ENCODE measurements around the gene COMMD10.

Gene COMMD10

DNA sequence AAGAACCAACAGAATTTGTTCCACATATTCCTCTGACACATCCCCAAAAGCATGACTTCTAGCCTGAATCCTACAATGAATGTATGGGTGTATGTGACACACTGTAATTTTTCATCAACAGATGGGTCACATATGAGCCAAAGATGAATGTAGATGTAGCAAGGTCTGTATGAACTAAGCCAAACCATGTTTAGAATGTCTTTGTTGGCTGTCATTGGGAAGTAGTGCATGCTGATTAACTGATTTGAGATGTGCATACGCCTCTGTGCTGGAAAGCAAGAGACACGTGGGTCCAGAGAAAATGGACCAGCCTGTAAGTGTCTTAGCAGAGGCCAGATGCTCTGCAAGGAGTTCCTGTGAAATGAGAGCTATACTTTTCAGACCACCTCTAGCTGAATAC is 222.0 kb downstream of the COMMD10 start:
- no peaks in the 10 kb centered on the region for H3K4me1 ChIP-seq (ENCODE audit: control insufficient read depth, insufficient read depth, low read length, poor library complexity, severe bottlenecking)
- H3K9me3 ChIP-seq (ENCODE audit: control insufficient read depth, low read length) = peaks cover 15% of the 10 kb centered on the region
- H3K4me3 ChIP-seq (ENCODE audit: extremely low read depth, insufficient read depth, low read length, poor library complexity, severe bottlenecking) = no peak overlapping the region
- peaks cover 33% of the 10 kb centered on the region for H3K36me3 ChIP-seq (ENCODE audit: control insufficient read depth, insufficient read depth, low read length)
- 79 to 100% methylated on average over 1 to 2 of the region's 2 CpGs for WGBS, 2 experiments (ENCODE audit: insufficient coverage in 2 of 2)
- no peak overlapping the region for H3K27ac ChIP-seq (ENCODE audit: low read depth, low read length, severe bottlenecking)

- Histone ChIP-seq H3K36me3 (ENCODE audit: control insufficient read depth, insufficient read depth, low read length) (peaks cover 33% of the 10 kb centered on the region), H3K9me3 (ENCODE audit: control insufficient read depth, low read length) (peaks cover 15% of the 10 kb centered on the region), H3K4me1 (ENCODE audit: control insufficient read depth, insufficient read depth, low read length, poor library complexity, severe bottlenecking) (no peaks in the 10 kb centered on the region), H3K4me3 (ENCODE audit: extremely low read depth, insufficient read depth, low read length, poor library complexity, severe bottlenecking) (no peak overlapping the region), H3K27ac (ENCODE audit: low read depth, low read length, severe bottlenecking) (no peak overlapping the region)
- WGBS, 2 experiments (ENCODE audit: insufficient coverage in 2 of 2) = no CpG with 5 or more reads among the region's 3 CpGs
These were observed 223.6 kb downstream of the COMMD10 start for GRCh38 chr5:116308391-116308790.

GRCh38 chr5:116313366-116313765 is 228.5 kb downstream of the COMMD10 start:
- Histone ChIP-seq H3K4me3 (ENCODE audit: extremely low read depth, insufficient read depth, low read length, poor library complexity, severe bottlenecking) (no peak overlapping the region), H3K27ac (ENCODE audit: low read depth, low read length, severe bottlenecking) (no peak overlapping the region), H3K36me3 (ENCODE audit: control insufficient read depth, insufficient read depth, low read length) (no peaks in the 10 kb centered on the region), H3K4me1 (ENCODE audit: control insufficient read depth, insufficient read depth, low read length, poor library complexity, severe bottlenecking) (no peaks in the 10 kb centered on the region), H3K9me3 (ENCODE audit: control insufficient read depth, low read length) (peaks cover 2% of the 10 kb centered on the region)

- no peaks in the 10 kb centered on the region for H3K36me3 ChIP-seq (ENCODE audit: control insufficient read depth, insufficient read depth, low read length)
- H3K27ac ChIP-seq (ENCODE audit: low read depth, low read length, severe bottlenecking) = no peak overlapping the region
- H3K4me1 ChIP-seq (ENCODE audit: control insufficient read depth, insufficient read depth, low read length, poor library complexity, severe bottlenecking) = no peaks in the 10 kb centered on the region
- H3K9me3 ChIP-seq (ENCODE audit: control insufficient read depth, low read length) = no peaks in the 10 kb centered on the region
- no peak overlapping the region for H3K4me3 ChIP-seq (ENCODE audit: extremely low read depth, insufficient read depth, low read length, poor library complexity, severe bottlenecking)
- WGBS, 2 experiments (ENCODE audit: insufficient coverage in 2 of 2) = no CpG with 5 or more reads among the region's 2 CpGs
These were observed 230.7 kb downstream of the COMMD10 start for GRCh38 chr5:116315531-116315930.

- Histone ChIP-seq H3K9me3 (ENCODE audit: control insufficient read depth, low read length) (no peaks in the 10 kb centered on the region), H3K4me1 (ENCODE audit: control insufficient read depth, insufficient read depth, low read length, poor library complexity, severe bottlenecking) (no peaks in the 10 kb centered on the region), H3K27ac (ENCODE audit: low read depth, low read length, severe bottlenecking) (no peak overlapping the region), H3K4me3 (ENCODE audit: extremely low read depth, insufficient read depth, low read length, poor library complexity, severe bottlenecking) (no peak overlapping the region), H3K36me3 (ENCODE audit: control insufficient read depth, insufficient read depth, low read length) (peaks cover 4% of the 10 kb centered on the region)
- 87 to 100% methylated on average over 1 to 3 of the region's 4 CpGs for WGBS, 2 experiments (ENCODE audit: insufficient coverage in 2 of 2)
These were observed 233.4 kb downstream of the COMMD10 start for GRCh38 chr5:116318091-116318854.

- Histone ChIP-seq H3K27ac (ENCODE audit: low read depth, low read length, severe bottlenecking) (no peak overlapping the region), H3K36me3 (ENCODE audit: control insufficient read depth, insufficient read depth, low read length) (peaks cover 8% of the 10 kb centered on the region), H3K4me3 (ENCODE audit: extremely low read depth, insufficient read depth, low read length, poor library complexity, severe bottlenecking) (no peak overlapping the region), H3K4me1 (ENCODE audit: control insufficient read depth, insufficient read depth, low read length, poor library complexity, severe bottlenecking) (no peaks in the 10 kb centered on the region), H3K9me3 (ENCODE audit: control insufficient read depth, low read length) (no peaks in the 10 kb centered on the region)
These were observed 235.7 kb downstream of the COMMD10 start for GRCh38 chr5:116320486-116320885.

DNA sequence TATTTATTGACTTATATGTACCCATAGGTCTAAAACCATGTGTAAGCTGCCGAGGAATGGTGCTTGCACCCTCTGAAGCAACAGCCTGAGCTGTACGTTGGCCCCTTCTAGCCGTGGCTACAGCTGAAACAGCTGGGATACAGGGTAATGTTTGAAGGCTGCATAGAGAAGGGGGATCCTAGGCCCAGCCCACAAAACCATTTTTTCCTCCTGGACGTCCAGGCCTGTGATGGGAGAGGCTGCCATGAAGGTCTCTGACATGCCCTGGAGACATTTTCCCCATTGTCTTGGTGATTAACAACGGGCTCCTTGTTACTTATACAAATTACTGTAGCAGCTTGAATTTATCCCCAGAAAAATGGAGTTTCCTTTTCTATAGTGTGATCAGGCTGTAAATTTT is 244.7 kb downstream of the COMMD10 start:
- Histone ChIP-seq H3K36me3 (ENCODE audit: control insufficient read depth, insufficient read depth, low read length) (peaks cover 11% of the 10 kb centered on the region), H3K4me3 (ENCODE audit: extremely low read depth, insufficient read depth, low read length, poor library complexity, severe bottlenecking) (no peak overlapping the region), H3K4me1 (ENCODE audit: control insufficient read depth, insufficient read depth, low read length, poor library complexity, severe bottlenecking) (no peaks in the 10 kb centered on the region), H3K27ac (ENCODE audit: low read depth, low read length, severe bottlenecking) (no peak overlapping the region), H3K9me3 (ENCODE audit: control insufficient read depth, low read length) (peaks cover 20% of the 10 kb centered on the region)
- WGBS, 2 experiments (ENCODE audit: insufficient coverage in 2 of 2) = 87 to 100% methylated on average over 4 of the region's 5 CpGs

- no peaks in the 10 kb centered on the region for H3K4me1 ChIP-seq (ENCODE audit: control insufficient read depth, insufficient read depth, low read length, poor library complexity, severe bottlenecking)
- no CpG with 5 or more reads among the region's 2 CpGs for WGBS, 2 experiments (ENCODE audit: insufficient coverage in 2 of 2)
- H3K4me3 ChIP-seq (ENCODE audit: extremely low read depth, insufficient read depth, low read length, poor library complexity, severe bottlenecking) = no peak overlapping the region
- H3K9me3 ChIP-seq (ENCODE audit: control insufficient read depth, low read length) = peaks cover 5% of the 10 kb centered on the region
- no peaks in the 10 kb centered on the region for H3K36me3 ChIP-seq (ENCODE audit: control insufficient read depth, insufficient read depth, low read length)
- H3K27ac ChIP-seq (ENCODE audit: low read depth, low read length, severe bottlenecking) = no peak overlapping the region
These were observed 256.0 kb downstream of the COMMD10 start for GRCh38 chr5:116340799-116341198.
